Activated CD8-positive, alpha-beta memory T cell treated with anti-CD3 and anti-CD28 coated beads, Interleukin-2, amount 10 ng/mL, durations not matched to agents 7 days and 5 days (primary cell): ENCODE results near the gene MOGAT3. TPM values are rescaled to one million over a fixed set of nuclear protein-coding genes. Genes with fewer than 3 reads are reported as not detected.

Source experiments
- ATAC-seq: fragments of 150-1000 bp; cut with Tn5 transposase; one replicate; pipeline ENCODE4 v1.10.0; 2021; ENCODE audit warnings: moderate library complexity
- CTCF ChIA-PET: fragments of 350-600 bp; sonication (Branson Sonifier 250); formaldehyde crosslinking; loops from one replicate; lab custom pipeline; 2021; ENCODE audit warnings: antibody characterized with exemption; lab: Charles Lee
- DNase-seq: peaks from one replicate; pipeline ENCODE4 v3.0.0-alpha.2; 2020
- H3K27ac Mint-ChIP-seq: one replicate; pipeline ENCODE4 v1.8.0; 2021; ENCODE audit warnings: mild to moderate bottlenecking, mixed read lengths
- H3K27me3 Mint-ChIP-seq: one replicate; pipeline ENCODE4 v1.8.0; 2021; ENCODE audit warnings: mixed read lengths
- H3K36me3 Mint-ChIP-seq: one replicate; pipeline ENCODE4 v1.8.0; 2021; ENCODE audit warnings: mild to moderate bottlenecking, mixed read lengths
- H3K4me1 Mint-ChIP-seq: one replicate; pipeline ENCODE4 v1.8.0; 2021; ENCODE audit warnings: mixed read lengths
- H3K4me3 Mint-ChIP-seq: one replicate; pipeline ENCODE4 v1.8.0; 2021; ENCODE audit warnings: mild to moderate bottlenecking, moderate library complexity, mixed read lengths
- H3K9me3 Mint-ChIP-seq: one replicate; pipeline ENCODE4 v1.8.0; 2022; ENCODE audit warnings: low read depth, mixed read lengths
- total RNA-seq, 2 experiments: library from RNA; stranded (reverse); gene quantifications; one replicate each; pipeline ENCODE4 v1.2.3, GENCODE V29; 2021

MOGAT3 gene
- total RNA-seq, 2 experiments from 2014 or later: not detected

DNA sequence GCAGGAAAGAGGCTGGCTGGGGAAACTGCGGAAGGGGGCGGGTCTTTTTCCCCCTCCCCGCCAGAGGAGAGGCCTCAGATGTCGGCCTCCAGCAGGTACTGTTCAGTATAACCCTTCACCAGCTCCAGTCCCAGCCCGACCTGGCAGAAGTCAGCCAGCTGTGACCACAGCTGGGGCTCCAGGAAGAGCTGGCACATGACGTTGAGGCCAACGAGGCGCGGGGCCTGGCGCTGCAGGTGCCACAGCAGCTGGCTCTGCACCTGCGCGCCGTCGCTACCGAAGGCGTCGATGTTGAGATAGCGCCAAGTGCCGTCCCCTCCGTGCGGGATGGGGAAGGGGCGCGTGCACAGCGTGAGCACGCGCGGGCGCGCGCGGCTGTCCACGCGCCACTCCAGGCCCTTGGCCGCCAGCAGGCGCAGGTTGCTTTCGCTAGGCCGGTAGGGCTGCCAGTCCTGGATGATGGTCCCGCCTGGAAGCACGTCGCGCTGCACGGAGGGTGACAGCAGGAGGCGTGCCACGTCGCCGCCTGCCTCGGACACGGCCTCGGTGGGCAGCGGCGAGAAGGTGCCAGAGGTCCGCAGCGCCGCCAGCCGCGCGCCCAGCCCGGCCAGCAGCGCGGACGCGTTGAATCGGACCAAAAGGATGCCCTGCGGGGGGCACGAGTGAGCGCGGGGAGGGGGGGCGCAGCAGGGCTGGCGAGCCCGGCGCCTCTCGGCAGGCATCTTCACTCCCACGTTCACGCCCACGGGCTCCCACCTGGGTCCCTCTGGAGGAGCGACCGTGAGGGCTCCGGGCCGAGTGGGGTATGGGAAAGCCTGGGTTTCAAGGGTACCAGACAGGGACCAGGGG, 28.6 kb downstream of the MOGAT3 start:
- CTCF ChIA-PET: interaction anchor here (0.9 to 3.0 kb wide), 9 partner anchors 7 to 111 kb away, joined by 3 to 37 read pairs (median 6); partner anchors contain the start of genes PLOD3, VGF and ZNHIT1
- Mint-ChIP-seq H3K27ac (no peak overlapping the region), H3K27me3 (peaks cover 94% of the 10 kb centered on the region), H3K9me3 (no peaks in the 10 kb centered on the region), H3K36me3 (no peaks in the 10 kb centered on the region), H3K4me3 (no peak overlapping the region), H3K4me1 (peaks cover 43% of the 10 kb centered on the region)
- ATAC-seq (no peak), DNase-seq (no peak)

DNA sequence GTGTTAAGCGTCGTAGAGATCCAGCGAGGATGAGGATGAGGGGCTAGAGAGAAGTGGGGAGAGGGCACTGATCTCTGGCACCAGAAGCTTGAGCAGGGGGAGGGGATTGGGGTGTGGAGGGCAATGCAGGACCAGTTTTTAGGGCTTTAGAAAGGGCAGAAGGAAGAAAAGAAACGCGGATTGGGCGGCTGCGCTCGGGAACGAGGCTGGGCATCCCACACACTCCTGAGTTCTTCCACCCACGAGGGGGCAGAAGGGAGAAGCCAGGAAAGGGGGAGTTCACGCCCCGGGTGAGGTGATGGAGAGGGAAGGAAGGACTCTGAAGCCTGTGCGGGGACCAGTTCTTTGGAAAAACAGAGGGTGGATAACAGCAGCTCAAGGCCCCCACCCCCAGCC, 29.4 kb downstream of the MOGAT3 start:
- Mint-ChIP-seq H3K36me3 (no peaks in the 10 kb centered on the region), H3K9me3 (no peaks in the 10 kb centered on the region), H3K27me3 (peaks cover 92% of the 10 kb centered on the region), H3K27ac (no peak overlapping the region), H3K4me1 (peaks cover 46% of the 10 kb centered on the region), H3K4me3 (no peak overlapping the region)
- CTCF ChIA-PET: interaction anchor here (0.9 to 3.0 kb wide), 12 partner anchors 11 to 111 kb away, joined by 3 to 28 read pairs (median 4); partner anchors contain the start of genes PLOD3 and ZNHIT1
- no peak for DNase-seq
- no peak for ATAC-seq

DNA sequence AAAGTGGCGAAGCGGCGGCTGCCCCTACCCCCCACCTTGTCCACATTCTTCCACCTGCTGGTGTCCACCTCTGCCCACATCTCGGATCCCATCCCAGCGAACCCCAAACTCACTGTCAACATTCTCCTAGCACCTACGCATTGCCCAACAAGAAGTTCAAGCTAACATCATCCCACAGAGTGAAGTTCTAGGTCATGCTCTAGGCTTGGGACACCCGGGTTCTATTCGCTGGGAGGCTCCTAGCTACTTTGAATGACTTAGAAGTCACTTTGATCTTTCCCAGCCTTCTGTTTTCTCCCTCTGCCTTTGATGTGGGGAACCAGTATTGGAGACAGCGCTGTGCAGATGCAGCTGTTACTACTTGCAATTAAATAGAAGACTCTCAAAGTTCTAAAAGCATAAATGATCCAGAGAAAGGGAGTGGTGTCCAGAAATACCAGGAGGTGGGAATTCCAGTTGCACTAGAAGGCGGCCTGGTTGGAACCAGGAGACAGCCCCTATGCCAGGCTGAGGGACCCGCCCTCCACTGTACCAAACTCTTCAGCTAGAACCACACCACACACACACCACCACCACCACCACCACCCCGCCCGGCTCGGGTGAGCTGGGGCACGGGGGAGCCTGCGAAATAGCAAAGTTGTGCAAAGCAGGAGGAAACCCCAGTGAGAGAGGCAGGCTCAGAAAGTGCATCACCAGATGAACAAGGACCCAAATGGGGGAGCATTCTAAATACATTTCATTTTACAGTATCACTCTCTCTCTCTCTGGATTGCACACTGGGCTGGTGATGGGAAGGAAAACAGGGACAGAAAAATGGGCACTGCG, 30.0 kb downstream of the MOGAT3 start:
- Mint-ChIP-seq H3K4me3 (no peak overlapping the region), H3K9me3 (no peaks in the 10 kb centered on the region), H3K27ac (no peak overlapping the region), H3K4me1 (peaks cover 51% of the 10 kb centered on the region), H3K36me3 (no peaks in the 10 kb centered on the region), H3K27me3 (peaks cover 92% of the 10 kb centered on the region)
- ATAC-seq: no peak
- no peak for DNase-seq
- CTCF ChIA-PET: interaction anchor here (1.0 to 3.0 kb wide), 12 partner anchors 13 to 112 kb away, joined by 3 to 28 read pairs (median 4); partner anchors contain the start of genes PLOD3 and ZNHIT1

DNA sequence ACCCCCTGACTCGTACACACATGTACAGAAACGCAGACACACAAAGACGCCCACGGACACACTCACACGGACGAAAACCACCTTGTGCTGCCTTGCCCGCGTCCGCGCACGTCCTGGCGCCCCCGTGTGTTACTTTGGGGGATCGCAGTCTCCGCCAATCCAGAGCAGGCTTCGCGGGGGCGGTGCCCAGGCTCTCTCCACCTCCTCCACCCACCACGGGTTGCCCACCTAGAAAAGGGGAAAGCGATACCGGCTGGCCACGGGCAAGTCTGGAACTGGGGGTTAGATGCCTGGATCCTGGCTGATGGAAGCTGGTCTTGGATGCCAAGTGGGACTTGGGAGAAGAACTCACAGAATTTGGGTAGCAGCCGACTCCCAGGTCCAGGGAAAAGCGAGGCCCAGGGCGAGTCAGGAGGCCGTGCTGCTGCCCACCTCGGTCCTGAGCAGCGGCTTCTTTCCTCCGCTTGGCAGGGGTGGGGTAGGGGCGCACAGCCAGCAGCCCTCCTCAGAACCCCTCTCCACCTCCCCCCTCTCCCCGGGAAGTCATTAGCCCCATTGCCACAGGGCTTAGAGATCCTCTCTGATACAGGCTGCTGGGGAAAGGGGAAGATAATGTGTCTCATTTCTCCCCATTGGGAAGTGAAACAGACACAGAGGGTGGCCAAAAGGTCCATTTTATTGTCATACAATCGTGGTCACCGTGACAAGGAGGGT, 30.8 kb downstream of the MOGAT3 start:
- Mint-ChIP-seq H3K36me3 (no peaks in the 10 kb centered on the region), H3K4me3 (peak overlapping the region; percentile 12), H3K27ac (no peak overlapping the region), H3K4me1 (peaks cover 58% of the 10 kb centered on the region), H3K27me3 (peaks cover 92% of the 10 kb centered on the region), H3K9me3 (no peaks in the 10 kb centered on the region)
- DNase-seq: peak; percentile 86
- peak; percentile 54 for ATAC-seq
- CTCF ChIA-PET: interaction anchor here (1.0 to 3.0 kb wide), 10 partner anchors 14 to 74 kb away, joined by 3 to 28 read pairs (median 4); partner anchors contain the start of genes PLOD3 and ZNHIT1

DNA sequence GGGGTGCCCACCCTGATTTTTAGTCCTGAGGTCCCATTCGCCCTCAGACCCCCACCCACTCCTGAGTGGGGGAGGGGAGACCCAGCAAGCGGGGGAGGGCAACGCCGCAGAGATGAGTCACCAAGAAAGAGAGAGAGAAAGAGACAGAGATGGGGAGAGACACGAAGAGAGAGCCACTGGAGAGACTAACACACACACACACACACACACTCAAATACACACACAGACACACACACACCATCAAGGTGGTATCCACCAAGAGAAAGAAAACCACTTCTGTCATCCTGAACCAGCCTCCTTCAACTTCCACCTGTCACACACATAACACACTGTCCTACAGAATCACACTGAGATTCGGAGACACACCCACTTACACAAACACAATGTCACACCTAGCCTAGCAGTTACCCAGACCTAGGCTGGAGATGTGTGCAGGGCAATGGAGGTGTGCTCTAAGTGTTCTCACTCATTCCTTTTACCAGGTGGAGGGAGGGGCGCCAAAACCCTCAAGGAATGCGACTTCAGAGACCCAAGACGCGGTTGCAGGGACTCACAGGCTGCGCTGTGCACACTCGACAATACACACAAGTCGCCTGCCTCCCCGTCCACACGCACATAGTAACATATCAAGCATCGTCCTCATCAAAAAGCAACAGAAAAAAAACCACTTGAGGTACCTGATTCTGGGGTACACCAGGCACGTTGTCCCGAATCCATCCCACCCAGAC, 31.6 kb downstream of the MOGAT3 start:
- Mint-ChIP-seq H3K27ac (no peak overlapping the region), H3K4me3 (peak overlapping the region; percentile 12), H3K36me3 (no peaks in the 10 kb centered on the region), H3K27me3 (peaks cover 92% of the 10 kb centered on the region), H3K4me1 (peaks cover 55% of the 10 kb centered on the region), H3K9me3 (no peaks in the 10 kb centered on the region)
- CTCF ChIA-PET: interaction anchor here (1.5 to 3.0 kb wide), 4 partner anchors 22 to 25 kb away, joined by 6 to 20 read pairs (median 16); no protein-coding TSS in a partner anchor
- DNase-seq (no peak), ATAC-seq (no peak)

DNA sequence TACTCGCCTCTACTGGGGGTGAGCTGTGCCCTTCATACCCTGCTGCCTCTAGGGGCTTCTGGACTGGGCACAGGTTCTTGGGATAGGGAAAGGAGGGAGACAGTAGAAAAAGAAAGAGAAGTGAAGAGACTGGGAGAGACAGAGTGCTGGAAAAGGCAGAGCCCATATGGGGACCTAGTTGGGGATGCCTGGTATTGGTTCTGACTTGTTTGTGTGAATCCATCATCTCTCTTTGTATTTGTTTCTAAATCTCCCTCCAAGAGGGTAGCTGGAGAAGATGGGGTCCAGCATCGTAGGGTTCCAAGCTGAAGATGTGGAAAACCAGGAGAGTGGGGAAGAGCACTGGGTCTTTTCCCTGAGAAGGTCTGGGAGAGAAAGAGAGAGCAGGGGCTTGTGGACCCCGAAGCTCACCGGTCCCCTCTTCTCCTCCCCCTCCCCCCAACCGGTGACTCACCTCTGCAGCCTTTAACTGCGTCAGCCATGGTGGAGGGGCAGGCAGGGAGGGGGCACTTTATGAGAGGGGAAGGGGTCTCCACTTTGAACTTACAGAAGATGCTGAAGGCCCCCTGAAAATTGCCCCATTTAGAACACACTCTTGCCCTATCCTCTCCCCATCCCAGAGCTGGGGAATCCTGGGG, 32.3 kb downstream of the MOGAT3 start:
- ATAC-seq (no peak), DNase-seq (no peak)
- Mint-ChIP-seq H3K36me3 (no peaks in the 10 kb centered on the region), H3K27ac (no peak overlapping the region), H3K4me1 (peaks cover 51% of the 10 kb centered on the region), H3K9me3 (no peaks in the 10 kb centered on the region), H3K27me3 (peaks cover 87% of the 10 kb centered on the region), H3K4me3 (no peak overlapping the region)
- CTCF ChIA-PET: interaction anchor here (1.5 to 1.6 kb wide), 2 partner anchors 24 kb away, joined by 6 to 20 read pairs; no protein-coding TSS in a partner anchor

DNA sequence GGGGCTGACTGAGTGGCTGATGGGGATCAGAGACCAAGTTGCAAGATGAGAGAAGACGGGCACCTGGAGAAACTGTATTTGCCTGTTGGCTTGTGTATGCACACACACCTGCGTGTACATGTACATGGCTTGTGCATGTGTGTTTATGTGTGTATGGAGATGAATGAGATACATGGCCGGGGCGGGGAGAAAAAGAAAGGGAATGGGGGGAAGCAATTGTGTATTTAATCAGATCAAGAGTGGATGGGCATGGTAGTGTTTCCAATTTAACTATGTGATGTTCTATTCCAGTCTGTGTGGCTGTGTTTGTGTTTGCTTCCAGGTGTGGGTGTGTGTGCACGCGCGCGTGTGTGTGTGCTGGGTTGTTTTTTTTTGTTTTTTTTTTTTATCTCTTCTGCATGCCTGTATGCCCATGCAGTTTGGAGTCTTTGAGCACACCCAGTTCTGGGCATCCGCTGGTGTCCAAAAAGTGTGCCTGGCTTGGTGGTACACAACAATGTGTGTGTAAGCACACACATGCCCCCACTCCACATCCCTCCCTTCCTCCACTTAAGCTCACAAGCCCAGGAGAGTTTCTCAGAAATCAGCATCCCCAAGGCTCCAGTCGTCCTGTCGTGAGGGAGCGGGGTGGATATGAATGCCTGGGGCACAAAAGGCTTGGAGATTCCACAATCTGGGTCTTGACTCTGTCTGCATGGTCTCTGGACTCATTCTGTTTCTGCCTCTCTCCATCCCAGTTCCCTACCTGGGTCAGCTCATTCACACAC, 33.0 kb downstream of the MOGAT3 start:
- Mint-ChIP-seq H3K36me3 (no peaks in the 10 kb centered on the region), H3K27me3 (peaks cover 83% of the 10 kb centered on the region), H3K4me1 (peaks cover 51% of the 10 kb centered on the region), H3K9me3 (no peaks in the 10 kb centered on the region), H3K4me3 (no peak overlapping the region), H3K27ac (no peak overlapping the region)
- ATAC-seq (no peak), DNase-seq (no peak)
- CTCF ChIA-PET: interaction anchor here (1.5 to 1.6 kb wide), 2 partner anchors 23 to 25 kb away, joined by 6 to 20 read pairs; no protein-coding TSS in a partner anchor

DNA sequence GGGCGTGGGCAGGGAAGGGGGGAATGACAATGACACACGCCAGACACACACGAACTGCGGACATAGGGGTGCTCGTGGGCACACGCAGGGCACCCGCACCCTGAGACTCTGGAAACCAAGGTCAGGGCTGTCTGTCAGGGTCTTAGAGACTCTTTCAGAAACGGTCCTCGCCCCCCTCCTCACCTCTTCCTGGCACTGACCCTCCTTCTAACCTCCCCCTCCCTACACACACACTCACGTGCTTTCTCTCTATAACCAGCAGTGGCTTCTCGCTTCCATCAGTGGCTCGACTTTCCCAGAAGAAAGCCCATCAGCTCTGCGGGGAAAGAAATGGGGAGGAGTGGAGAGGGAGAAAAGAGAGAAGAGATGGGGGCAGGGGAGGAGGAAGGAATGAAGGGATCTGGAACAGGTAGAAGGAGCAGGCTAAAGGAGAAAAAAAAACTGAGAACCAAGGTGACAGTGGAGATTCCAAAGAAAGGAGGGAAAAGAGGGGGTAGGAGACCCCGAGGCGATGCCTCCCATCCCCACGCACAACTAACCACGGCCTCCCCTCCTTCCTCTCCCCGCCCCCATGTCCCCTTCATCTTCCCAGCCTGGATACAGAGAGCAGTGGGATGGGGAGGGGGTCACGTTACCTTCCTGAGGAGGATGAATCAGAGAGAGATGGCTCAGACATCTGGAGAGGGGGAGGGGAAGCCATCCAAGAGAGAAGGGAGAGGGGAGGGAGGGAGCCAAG, 33.8 kb downstream of the MOGAT3 start:
- H3K9me3 Mint-ChIP-seq: no peaks in the 10 kb centered on the region
- H3K36me3 Mint-ChIP-seq: no peaks in the 10 kb centered on the region
- CTCF ChIA-PET: no interaction called here
- peaks cover 80% of the 10 kb centered on the region for H3K27me3 Mint-ChIP-seq
- H3K4me1 Mint-ChIP-seq: peaks cover 52% of the 10 kb centered on the region
- ATAC-seq (no peak), DNase-seq (no peak)
- no peak overlapping the region for H3K27ac Mint-ChIP-seq
- no peak overlapping the region for H3K4me3 Mint-ChIP-seq

DNA sequence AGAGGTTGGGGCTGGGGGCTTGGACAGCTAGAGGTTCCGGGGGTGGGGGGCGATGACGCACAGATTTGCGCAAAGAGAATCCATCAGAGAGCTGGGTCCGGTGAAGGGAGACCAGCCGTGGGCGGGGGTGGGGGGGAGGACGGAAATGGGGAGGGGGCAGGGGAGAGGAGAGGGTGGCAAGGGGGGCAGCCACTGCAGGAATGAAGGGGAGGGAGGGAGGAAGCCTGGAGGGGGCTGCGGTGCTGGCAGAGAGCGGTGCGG, 34.3 kb downstream of the MOGAT3 start:
- H3K4me3 Mint-ChIP-seq: no peak overlapping the region
- no peak overlapping the region for H3K27ac Mint-ChIP-seq
- ATAC-seq (no peak), DNase-seq (no peak)
- H3K9me3 Mint-ChIP-seq: no peaks in the 10 kb centered on the region
- peaks cover 47% of the 10 kb centered on the region for H3K4me1 Mint-ChIP-seq
- H3K36me3 Mint-ChIP-seq: no peaks in the 10 kb centered on the region
- peaks cover 75% of the 10 kb centered on the region for H3K27me3 Mint-ChIP-seq
- CTCF ChIA-PET: interaction anchor here (1.5 kb wide), 1 partner anchor 29 kb away, joined by 6 read pairs; no protein-coding TSS in a partner anchor

DNA sequence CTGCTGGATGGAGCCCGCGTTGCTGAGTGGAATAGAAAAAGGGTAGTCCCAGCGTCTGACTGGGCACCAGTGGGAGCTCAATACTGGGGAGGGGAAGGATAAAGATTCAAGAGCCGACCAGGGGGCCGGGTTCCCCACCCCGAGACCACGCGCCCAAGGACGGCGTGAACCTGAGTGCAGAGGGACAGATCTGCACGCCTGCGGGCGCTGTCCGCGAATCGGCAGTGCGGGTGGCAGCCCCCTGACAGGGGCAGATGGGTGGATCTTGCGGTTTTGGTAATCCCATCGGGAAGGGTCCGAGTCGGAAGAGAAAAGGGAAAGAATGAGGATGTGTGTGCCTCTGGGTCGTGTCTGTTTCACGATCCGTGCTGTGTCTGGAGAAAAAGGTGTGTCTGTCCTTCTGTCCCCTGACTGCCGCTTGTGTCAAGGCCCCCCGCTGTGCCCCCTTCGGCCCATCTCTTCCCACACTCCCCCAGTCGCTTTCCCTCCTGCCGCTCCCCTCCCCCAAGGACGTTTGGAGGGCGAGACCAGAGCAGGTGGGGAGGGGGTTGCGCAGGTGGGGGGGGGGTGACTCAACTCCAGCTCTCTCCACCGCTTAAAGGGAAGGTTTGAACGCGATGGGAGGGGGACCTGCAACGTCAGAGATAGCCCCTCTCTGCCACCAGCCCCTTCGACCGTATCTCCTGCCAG, 34.7 kb downstream of the MOGAT3 start:
- Mint-ChIP-seq H3K4me3 (peak overlapping the region; percentile 46), H3K27ac (no peak overlapping the region), H3K36me3 (peaks cover 2% of the 10 kb centered on the region), H3K9me3 (no peaks in the 10 kb centered on the region), H3K4me1 (peaks cover 45% of the 10 kb centered on the region), H3K27me3 (peaks cover 70% of the 10 kb centered on the region)
- ATAC-seq: no peak
- CTCF ChIA-PET: interaction anchor here (0.8 to 5.2 kb wide), 10 partner anchors 7 to 313 kb away, joined by 3 to 39 read pairs (median 6); partner anchors contain the start of gene SLC12A9
- DNase-seq: no peak
